Pancreas (tissue), 10 donors: ENCODE measurements around the gene ITPR1. TPM values are rescaled to one million over a fixed set of nuclear protein-coding genes. Genes with fewer than 3 reads are reported as not detected.
A peak's percentile ranks its signal among the peaks of the same experiment; 100 is the strongest.

Experiments used
- ATAC-seq, 4 donors: fragments of 200-7000 bp; cut with Tn5 transposase; one replicate each; pipeline versions ENCODE4 v1.8.0 to v1.9.1; 2020; ENCODE audit warnings: mild to moderate bottlenecking in 4 of 4, moderate library complexity in 4 of 4
- DNase-seq, 6 donors: peaks; one replicate each; pipeline ENCODE4 v3.0.0-alpha.2; 2020
- FAIRE-seq: peaks from 2 replicates; lab custom pipeline; 2012; peaks lifted over from hg19 to GRCh38; lab: Jason Lieb, UNC
- H3K27ac ChIP-seq, 4 donors: fragments of 200-600 bp; sonication (generic); 1 replicate in 3 of 4; 2 replicates in 1 of 4; pipeline versions ENCODE4 v1.5.0 to v1.8.0; 2020
- H3K27me3 ChIP-seq, 4 donors: fragments of 200-600 bp; one replicate each; pipeline ENCODE4 v1.8.0; 2021
- H3K36me3 ChIP-seq, 3 donors: fragments of 200-600 bp; sonication (generic) in 1 of 3; one replicate each; pipeline versions ENCODE4 v1.5.0 to v1.8.0; 2020 to 2021
- H3K4me1 ChIP-seq, 3 donors: fragments of 200-600 bp; one replicate each; pipeline ENCODE4 v1.8.0; 2021
- H3K4me3 ChIP-seq, 4 donors: fragments of 200-600 bp; sonication (generic) in 2 of 4; one replicate each; pipeline versions ENCODE4 v1.5.0 to v1.8.0; 2020 to 2021
- H3K9me3 ChIP-seq, 4 donors: fragments of 200-600 bp; one replicate each; pipeline ENCODE4 v1.8.0; 2021
- WGBS, 2 donors: extraction: QIAGEN DNeasy Blood & Tissue Kit; methylation state at CpG; one replicate each; pipeline ENCODE4 v1.1.7; 2013; 5-methylcytosine and 5-hydroxymethylcytosine counted together
- intact Hi-C, 3 donors: fragments of 100-400 bp; cut with DNase I; formaldehyde crosslinking; loops; one replicate each; pipeline versions ENCODE4 v1.11.1 to v1.14.2; 2022
- polyA plus RNA-seq, 2 donors: library from polyadenylated mRNA; stranded (reverse); fragments of 200-250 nt; gene quantifications; one replicate each; pipeline ENCODE4 v1.2.3, GENCODE V29; 2013
- total RNA-seq, 6 donors: library from RNA; stranded (reverse); fragmentation: NEBNext Ultra II Directional in 4 of 6; extraction: Animal tissue kit (Norgen Biotek cat#: 25700) in 4 of 6; gene quantifications; one replicate each; pipeline versions ENCODE4 v1.2.1 to v1.2.4, GENCODE V29; 2021 to 2023
- TF ChIP-seq, protein P1 (sequence below), 4 donors: fragments of 200-600 bp; sonication (generic) in 3 of 4; IDR thresholded peaks; one replicate each; pipeline versions ENCODE4 v1.5.0 to v1.8.0; 2021; ENCODE audit warnings: antibody characterized with exemption in 4 of 4
- donor health status: healthy with polysubstance abuse.
- donor health status: DM: no; HTN: no; CAD: no; lungs with moderate emphysema.
- donor health status: DM: no; HTN: no; CAD: no.
- donor health status: control.
- donor health status: control.
- donor health status: Bipolar disorder and iron deficiency.
- donor health status: DM: yes; HTN: yes; CAD: no.
- donor health status: DM: no; HTN: no; CAD: no.
- donor health status: DM: no; HTN: no; CAD: no.
- donor health status: DM: yes; HTN: yes; CAD: no.

ITPR1 gene
- total and polyA plus RNA-seq, 8 donors: 4.5 to 19.1 (median 10.1) TPM

GRCh38 chr3:4773583-4773982 lies 280.4 kb downstream of the ITPR1 start:
- Histone ChIP-seq H3K9me3 (no peaks in the 10 kb centered on the region), H3K27me3 (no peaks in the 10 kb centered on the region), H3K27ac (peak overlapping the region; percentile 67 to 94 (median 80)), H3K4me3 (no peak overlapping the region), H3K36me3 (no peaks in the 10 kb centered on the region), H3K4me1 (peaks cover 60 to 71% (median 65%) of the 10 kb centered on the region in 3 donors)
- TF ChIP-seq, protein P1, sequence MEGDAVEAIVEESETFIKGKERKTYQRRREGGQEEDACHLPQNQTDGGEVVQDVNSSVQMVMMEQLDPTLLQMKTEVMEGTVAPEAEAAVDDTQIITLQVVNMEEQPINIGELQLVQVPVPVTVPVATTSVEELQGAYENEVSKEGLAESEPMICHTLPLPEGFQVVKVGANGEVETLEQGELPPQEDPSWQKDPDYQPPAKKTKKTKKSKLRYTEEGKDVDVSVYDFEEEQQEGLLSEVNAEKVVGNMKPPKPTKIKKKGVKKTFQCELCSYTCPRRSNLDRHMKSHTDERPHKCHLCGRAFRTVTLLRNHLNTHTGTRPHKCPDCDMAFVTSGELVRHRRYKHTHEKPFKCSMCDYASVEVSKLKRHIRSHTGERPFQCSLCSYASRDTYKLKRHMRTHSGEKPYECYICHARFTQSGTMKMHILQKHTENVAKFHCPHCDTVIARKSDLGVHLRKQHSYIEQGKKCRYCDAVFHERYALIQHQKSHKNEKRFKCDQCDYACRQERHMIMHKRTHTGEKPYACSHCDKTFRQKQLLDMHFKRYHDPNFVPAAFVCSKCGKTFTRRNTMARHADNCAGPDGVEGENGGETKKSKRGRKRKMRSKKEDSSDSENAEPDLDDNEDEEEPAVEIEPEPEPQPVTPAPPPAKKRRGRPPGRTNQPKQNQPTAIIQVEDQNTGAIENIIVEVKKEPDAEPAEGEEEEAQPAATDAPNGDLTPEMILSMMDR (IDR thresholded peaks at IDR 0.05): no peak
- ATAC-seq (no peak), DNase-seq (no peak), FAIRE-seq (no peak)
- intact Hi-C loops: loop anchor here in 1 of 3 donors (10.0 kb wide), 1 partner anchor 49 kb away; no protein-coding TSS in a partner anchor
- 61 to 75% methylated on average over 2 of the region's 2 CpGs for WGBS, 2 donors

- Histone ChIP-seq H3K9me3 (no peaks in the 10 kb centered on the region), H3K27ac (peak overlapping the region in 3 of 4 donors; percentile 68 to 94 (median 91)), H3K27me3 (no peaks in the 10 kb centered on the region), H3K36me3 (no peaks in the 10 kb centered on the region), H3K4me3 (no peak overlapping the region), H3K4me1 (peaks cover 57 to 69% (median 64%) of the 10 kb centered on the region in 3 donors)
- intact Hi-C loops: loop anchor here in 1 of 3 donors (10.0 kb wide), 1 partner anchor 50 kb away; no protein-coding TSS in a partner anchor
- ATAC-seq (peak; percentile 25 to 67 (median 42)), DNase-seq (peak in 4 of 6 donors; percentile 49 to 79 (median 66)), FAIRE-seq (no peak)
- 29 to 36% methylated on average over 3 of the region's 3 CpGs for WGBS, 2 donors
- TF ChIP-seq, protein P1 (IDR thresholded peaks at IDR 0.05): no peak
Measured at GRCh38 chr3:4774531-4774930, 281.4 kb downstream of the ITPR1 start.

DNA sequence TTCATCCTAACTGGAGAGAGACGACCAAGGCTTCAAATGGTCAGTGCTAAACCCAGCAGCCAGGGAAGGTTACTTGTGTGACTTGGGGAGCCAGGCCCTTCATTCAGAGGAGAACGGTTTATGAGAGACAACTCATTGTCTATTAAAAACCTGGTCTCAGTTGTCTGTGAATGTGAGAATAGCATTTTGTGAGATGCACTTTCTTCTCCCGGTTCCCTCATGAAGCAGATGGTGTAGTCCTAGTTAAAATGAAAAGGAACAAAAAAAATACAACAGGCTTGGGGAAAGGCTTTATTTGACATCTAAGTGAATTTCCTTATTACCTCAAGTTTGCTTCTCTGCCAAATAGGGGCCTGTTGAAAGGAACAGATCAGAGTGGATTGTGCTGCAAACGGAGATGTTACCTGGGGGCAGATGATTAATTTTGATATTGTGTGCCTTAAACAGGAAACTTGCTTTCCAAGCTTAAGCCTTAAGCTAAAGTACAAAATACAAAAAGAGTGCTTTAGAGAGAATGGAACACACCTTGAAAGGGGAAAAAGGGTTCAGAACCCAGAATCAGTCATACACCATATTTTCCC lies 283.3 kb downstream of the ITPR1 start:
- Histone ChIP-seq H3K27ac (peak overlapping the region in 3 of 4 donors; percentile 40 to 73 (median 68)), H3K9me3 (no peaks in the 10 kb centered on the region), H3K27me3 (no peaks in the 10 kb centered on the region), H3K36me3 (no peaks in the 10 kb centered on the region), H3K4me1 (peaks cover 39 to 52% (median 48%) of the 10 kb centered on the region in 3 donors), H3K4me3 (no peak overlapping the region)
- ATAC-seq (no peak), FAIRE-seq (no peak), DNase-seq (no peak)
- intact Hi-C loops: loop anchor here in 1 of 3 donors (10.0 kb wide), 1 partner anchor 52 kb away; no protein-coding TSS in a partner anchor
- TF ChIP-seq, protein P1 (IDR thresholded peaks at IDR 0.05): no peak
- WGBS, 2 donors: 79% methylated on average over 4 of the region's 4 CpGs

GRCh38 chr3:4776980-4777581 lies 283.9 kb downstream of the ITPR1 start:
- 11 to 16% methylated on average over 5 of the region's 5 CpGs for WGBS, 2 donors
- H3K4me3 ChIP-seq: no peak overlapping the region

More at GRCh38 chr3:4776980-4777581, 283.9 kb downstream of the ITPR1 start:
- intact Hi-C loops: loop anchor here in 1 of 3 donors (10.0 kb wide), 1 partner anchor 52 kb away; no protein-coding TSS in a partner anchor
- FAIRE-seq: no peak
- TF ChIP-seq, protein P1 (IDR thresholded peaks at IDR 0.05): no peak
- Histone ChIP-seq H3K9me3 (no peaks in the 10 kb centered on the region), H3K27ac (peak overlapping the region in 3 of 4 donors; percentile 40 to 73 (median 68)), H3K27me3 (no peaks in the 10 kb centered on the region), H3K36me3 (no peaks in the 10 kb centered on the region), H3K4me1 (peaks cover 33 to 46% (median 42%) of the 10 kb centered on the region in 3 donors)
- peak in 3 of 4 donors; percentile 25 to 45 (median 34) for ATAC-seq
- DNase-seq: no peak
